GM21367 (cell line): ENCODE measurements around the gene PPFIA4.

Experiments used
- ATAC-seq: cut with Tn5 transposase; IDR thresholded peaks from one replicate; pipeline ENCODE4 v1.9.1; 2021; ENCODE audit not compliant: unreplicated experiment

Gene PPFIA4

DNA sequence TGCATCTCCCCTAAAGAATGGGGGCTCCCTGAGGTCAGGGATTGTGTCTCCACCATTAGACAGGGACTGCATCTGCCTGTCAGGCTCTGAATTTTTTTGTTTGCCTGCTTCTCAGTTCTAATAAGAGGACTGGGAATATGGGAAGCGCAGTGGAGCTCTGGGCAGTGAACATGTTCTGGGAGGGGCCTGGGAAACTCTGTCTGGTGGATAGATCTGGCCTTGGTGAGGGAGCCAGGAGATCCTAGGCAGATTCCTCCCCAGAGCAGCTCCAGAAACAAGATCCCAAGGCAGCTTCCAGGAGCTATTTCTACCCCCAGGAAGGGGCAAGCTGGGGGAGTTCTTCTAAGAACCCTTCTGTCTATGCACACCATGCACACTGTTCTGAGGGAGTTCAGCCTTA is 72.2 kb downstream of the PPFIA4 start:
- ATAC-seq: no peak

DNA sequence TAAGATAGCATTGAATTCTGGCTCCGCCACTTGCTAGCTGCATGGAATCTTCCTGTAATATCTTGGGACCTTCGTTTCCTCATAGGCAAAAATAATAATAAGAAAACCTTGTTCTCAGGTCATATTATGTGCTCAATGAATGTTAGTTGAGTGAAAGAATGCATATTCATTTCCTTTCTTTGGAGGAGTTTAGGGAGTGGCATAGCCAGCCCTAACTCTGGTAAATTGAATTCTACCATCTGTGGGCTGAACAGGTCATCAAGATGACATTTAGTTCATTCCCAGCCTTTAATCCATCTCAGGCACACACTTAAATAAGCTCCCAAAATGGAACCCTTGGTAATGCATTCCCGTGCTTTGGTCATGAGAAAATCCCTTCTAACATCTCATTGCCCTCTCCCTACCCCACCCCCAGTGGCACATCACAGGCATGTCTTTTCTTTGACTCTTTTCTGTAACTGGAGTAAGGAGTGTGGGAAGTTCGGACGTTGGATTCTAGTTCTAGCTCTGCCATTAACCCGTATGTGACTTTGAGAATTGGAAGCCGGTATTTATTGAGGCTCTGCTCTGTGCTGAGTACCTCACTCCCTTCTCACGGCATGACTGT is 72.7 kb downstream of the PPFIA4 start:
- ATAC-seq: no peak

DNA sequence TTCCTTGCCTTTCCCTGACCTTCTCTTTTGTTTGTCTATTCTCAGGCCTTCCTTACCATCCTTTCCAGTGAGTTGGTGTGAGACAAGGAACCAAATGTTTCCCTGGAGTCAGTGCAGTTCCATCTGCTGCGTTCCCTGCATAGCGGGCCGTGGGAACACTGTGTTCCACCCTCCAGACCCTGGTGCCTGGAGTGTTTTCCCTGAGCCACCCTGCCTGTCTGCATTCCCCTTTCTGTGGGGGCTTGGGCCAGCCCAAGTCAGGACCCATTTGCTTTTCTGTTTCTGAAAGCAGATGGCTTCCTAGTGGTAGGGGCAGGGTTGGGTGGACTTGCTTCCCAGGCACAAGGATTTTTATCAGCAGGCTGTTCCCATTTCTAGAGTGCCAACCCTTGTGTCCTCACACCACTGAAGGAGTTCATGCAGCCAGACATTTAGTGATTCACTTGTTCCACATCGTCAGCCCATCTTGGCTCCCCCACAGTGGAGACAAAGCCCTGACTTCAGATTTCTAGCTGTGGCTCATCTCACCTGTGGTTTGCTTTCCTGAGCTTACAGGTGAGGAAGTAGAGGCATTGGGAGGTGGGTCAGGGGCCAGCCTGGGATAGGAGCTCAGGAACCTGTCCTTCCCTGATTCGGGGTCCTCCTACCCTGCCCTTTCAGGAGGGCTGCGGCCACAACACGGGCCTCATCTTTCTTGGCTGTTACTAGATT is 73.7 kb downstream of the PPFIA4 start:
- ATAC-seq: no peak

DNA sequence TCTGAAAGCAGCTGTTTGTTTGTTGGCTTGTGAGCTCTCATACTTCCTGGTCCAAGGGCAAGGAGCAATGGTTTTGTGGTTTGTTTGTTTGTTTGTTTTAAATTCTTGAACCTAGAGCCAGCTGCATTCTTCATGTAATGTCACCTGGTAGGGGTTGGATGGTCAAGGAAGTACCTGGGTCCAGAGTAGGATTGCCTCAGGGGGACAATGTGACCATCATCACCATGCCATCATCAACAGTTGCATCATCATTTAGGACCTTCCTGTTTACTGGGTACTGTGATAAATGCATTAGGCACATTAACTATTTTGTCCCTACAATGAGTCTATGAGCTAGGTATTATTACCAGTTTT is 74.2 kb downstream of the PPFIA4 start:
- no peak for ATAC-seq

DNA sequence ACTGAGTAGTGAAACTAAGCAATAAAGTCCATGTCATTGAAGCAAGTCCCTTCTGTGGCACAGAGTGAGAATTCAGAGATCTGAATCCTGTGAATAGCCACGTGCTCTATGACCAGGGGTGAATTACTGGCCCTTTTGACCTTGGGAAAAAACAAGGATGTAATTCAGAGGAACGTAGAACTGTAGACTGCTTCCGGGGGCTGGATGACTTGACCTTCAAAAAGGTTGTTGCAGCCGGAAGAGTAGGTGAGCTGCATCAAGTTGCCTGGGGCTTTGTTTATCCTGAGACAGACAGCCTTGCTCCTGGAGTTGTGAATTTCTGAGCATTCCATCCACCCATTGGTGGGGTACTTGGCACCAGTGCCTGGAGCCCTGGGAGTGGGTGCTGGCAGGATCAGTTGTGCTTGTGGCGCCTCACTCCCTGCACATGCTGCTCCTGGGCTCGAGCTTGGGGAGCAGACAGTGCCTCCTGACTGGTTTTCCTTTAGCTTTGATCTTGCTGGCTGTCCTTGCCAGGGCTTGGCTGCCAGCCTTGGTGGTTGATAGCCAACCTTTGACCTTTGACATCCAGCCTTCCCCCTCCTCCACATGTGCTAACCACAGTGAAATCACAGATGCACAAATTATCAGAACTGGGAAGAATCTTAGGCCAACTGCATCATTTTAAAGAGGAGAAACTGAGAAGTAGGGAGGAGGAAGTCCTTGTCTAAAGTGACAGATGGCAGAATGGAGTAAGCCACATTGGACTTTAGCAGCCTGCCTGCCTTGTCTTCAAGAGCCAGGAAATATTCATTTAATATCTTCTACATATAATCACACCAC is 75.7 kb downstream of the PPFIA4 start:
- no peak for ATAC-seq

DNA sequence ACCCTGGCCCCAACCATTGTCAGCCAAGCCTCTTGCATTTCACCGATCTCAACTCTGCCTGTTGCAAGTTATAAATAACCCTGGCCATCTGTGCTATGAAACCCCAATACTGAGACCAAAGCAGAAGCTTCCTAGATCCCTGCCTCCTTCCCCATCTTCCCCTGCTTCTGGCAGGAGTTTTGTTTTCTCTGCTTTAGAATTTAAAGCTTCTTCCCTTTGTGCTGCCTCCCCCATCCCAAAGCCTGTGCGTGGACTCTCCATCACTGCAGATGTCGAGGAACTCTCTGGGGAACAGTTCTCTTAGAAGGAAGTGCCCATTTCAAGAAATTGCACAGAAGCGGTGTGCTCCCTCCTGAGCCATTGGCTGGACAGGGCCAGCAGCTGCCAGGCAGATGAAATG is 76.9 kb downstream of the PPFIA4 start:
- no peak for ATAC-seq

DNA sequence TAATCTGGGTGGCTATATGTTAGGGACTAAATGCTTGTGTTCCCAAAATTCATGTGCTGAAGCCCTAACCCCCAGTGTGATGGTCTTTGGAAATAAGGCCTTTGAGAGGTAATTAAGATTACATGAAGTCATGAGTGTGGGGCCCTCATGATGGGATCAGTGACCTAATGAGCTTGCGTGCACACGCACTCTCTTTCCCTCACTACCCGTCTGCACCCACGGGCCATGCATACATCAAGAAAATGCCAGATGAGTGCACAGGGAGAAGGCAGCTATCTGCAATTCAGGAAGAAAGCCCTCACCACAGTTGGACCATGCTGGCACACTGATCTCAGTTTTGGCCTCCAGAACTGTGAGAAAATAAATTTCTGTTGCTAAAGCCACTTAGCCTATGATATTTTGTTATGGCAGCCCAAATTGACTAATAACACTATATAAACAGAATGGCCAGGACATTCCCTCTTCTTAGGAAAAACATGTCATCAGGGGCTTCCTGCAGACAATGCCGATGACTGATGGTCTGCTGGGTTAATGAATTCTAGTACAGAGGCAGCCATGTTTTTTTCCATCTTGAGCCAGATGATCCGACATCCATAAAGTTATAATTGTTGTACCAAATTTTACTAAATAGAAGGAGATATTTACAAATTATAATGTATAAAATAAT is 77.7 kb downstream of the PPFIA4 start:
- no peak for ATAC-seq

DNA sequence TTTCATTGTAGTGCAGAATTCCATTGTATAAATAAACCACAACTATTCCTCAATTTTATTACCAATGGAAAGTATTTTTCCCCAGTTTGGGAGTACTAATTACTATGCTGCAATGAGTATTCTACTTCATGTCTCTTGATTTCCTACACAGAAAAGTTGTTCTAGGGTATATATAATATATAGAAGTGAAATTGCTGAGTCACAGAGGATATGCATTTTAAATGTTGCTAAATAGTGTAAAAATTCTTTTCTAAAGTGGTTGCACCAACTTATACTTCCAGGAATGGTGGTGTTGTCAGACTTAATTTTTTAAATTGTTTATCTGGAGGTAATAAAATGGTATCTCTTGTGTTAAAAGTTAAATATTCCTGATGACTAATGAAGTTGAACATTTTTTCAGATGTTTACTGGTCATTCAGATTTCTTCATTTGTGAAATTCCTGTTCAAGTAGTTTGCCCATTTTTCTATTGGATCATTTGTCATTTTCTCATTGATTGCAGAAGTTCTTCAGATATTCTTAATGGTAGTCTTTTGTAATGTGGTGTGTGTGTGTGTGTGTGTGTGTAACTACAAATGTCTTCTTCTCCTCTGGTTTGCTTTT is 78.6 kb downstream of the PPFIA4 start:
- no peak for ATAC-seq

DNA sequence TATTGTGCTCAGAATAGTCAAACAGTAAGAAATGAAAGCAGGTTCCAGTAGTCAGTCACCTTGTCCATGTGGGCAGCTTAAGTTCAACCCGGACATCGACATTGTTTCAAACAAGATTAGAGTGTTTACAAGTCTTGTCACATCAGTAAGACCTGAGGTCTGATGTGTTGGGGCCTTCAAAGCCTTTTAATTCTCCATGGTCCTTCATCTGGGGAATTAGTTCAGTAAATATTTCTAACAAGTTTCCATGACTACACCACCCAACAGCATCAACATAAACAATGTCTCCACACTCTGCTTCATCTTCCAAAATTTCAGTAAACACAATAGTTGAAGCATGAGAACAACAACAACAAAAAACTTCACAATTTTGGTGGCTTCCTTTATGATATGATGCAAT is 86.2 kb downstream of the PPFIA4 start:
- no peak for ATAC-seq

DNA sequence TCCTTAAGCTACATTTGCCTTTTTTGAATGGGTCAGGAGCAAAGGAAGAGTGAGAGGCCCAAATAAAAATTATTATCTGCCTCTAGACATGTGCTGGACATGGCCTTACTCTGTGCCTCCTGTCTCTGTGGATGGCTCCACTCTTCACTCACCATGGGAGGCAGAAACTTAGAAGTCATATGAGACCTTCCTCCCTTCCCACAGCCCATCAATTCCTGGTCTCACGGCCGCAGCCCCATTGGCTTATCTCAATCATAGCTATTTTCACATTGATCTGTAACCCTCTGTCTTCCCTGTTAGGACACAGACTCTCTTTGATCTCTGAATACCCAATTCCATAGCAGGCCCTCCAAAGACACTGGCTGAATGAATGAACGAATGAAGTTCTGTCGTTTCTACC is 87.0 kb downstream of the PPFIA4 start:
- no peak for ATAC-seq

DNA sequence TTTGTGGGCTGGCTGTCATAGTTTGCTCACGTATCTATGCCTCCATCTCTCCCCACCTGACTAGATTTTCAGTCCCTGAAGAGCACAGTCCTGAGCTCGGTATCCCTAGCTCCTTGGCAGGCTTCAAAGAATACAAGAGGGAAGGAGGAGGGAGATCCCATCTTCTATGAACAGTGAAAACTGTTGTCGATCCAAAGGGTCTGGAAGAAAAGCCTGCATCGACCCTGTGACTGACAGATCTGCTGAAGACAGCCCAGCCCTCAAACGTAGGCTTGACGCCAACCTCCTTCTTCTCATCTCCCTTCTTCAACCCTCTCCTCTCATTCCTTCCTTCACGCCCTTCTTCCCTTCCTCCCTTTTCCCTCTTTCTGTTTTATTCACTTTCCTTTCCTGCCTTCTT is 87.9 kb downstream of the PPFIA4 start:
- no peak for ATAC-seq

DNA sequence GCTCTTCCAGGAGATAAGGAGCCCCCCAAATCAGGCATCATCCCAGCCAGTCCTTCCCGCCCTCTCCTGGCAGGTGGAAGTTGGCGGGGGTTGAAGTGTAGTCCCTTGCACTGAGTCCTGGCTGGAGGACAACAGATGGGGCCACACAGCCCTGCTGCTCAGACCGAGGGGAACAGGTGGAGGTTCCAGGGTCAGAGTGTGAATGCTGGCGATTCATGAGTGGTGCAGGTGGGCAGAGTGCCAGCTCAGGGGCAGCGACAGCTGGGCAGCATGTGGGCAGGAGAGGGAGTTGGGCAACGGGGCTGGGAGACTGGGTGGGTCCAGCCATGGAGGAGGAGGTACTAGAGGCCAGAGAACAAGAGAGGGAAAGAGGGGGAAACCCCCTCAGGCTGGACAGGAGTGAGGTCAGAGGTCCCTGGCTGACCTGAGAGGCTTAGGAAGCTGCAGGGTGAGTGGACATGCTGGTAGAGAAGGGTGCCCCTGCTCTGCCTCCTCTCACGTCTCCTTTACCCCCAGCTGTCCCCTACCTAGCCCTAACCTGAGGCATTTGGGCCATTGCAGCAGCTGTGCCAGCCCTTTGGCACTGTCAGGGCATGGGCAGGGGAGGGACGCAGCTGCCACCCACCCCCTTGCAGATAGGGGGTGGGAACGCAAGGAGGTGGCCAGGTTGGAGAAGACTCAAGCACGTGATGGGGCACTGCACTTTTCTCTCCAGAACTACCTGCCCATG is 90.0 kb downstream of the PPFIA4 start:
- ATAC-seq: no peak

DNA sequence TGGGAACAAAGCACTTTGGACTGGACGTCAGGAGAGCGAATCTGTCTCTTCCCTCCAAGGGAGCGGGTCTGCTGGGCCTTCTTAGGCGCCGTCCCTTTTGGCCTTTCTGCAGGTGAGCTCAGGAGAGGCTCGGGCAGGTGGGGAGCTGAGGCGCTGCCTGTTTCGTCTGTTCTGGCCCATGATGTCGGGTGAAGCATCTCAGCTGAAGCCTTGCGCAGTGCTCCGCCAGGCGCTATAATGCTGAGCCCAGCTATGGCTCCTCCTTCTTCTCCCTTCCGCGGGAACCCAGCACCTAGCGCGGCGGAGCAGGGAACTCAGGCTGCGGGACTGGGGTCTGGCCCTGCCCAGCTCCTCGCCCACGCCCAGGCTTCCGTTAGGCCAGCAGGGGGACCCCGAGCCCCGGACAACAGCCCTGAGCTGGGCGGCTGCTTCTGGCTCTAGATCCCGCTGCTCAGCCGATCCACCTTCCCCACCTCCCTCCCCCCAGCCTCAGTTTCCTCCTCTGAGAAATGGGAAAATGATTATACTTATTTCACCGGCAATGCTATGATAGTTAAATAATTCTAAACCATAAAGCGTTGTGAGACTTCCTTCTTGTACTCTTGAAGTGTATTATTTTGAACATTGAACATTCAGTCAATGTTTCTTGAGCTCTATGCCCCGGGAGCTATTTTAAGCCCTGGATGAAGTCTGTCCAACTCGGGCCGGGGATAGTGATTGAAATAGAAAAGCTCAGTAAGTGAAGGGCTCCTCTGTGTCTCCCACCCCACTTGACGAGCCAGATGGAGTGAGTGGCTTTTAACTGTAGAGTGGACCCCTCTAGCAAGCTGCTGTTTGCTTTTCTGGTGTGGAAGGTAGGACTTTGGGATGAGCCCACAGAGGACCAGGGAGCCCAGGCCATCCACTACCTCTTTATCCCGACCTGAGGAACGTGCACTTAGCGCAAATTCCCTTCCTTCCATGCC is 91.6 kb downstream of the PPFIA4 start:
- ATAC-seq: no peak

DNA sequence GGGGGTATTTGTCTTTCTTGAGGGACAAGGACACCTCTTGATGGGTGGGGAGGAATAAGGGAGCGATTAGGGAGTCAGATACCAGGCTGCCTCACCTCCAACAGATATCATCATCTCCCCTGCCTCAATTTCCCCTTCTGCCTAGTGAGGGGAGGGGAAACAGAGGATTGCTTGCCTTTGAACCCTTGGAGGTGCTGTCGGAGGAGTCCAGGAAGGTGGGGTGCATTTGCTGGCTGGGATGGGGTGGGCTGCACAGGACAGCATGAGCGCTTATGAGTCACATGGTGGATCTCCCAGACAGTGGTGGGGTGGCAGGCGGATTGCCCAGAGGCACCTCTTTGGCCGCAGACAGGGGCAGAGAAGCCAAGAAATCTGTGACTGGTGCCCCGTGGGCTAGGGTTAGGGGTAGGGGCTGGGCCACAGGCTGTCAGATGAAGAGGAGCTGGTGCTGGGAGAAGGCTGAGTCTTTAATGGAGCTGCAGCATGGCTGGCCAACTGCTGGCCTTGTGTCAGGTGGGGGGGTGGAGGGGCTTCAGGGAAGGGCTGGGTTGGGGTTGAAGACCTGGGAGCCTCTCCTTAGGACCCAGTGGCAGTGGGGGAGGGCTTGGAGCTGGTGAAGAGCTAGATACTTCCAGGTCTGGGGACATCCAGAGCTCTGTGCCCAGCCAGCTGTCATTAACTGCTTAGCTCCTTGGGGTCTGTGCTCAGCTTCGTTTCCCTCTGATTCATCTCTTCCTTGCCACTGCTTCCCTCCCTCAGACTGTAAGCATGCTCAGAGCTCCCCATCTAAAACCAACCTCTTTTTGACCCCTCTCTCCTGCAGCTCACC is 94.2 kb downstream of the PPFIA4 start:
- ATAC-seq: no peak

DNA sequence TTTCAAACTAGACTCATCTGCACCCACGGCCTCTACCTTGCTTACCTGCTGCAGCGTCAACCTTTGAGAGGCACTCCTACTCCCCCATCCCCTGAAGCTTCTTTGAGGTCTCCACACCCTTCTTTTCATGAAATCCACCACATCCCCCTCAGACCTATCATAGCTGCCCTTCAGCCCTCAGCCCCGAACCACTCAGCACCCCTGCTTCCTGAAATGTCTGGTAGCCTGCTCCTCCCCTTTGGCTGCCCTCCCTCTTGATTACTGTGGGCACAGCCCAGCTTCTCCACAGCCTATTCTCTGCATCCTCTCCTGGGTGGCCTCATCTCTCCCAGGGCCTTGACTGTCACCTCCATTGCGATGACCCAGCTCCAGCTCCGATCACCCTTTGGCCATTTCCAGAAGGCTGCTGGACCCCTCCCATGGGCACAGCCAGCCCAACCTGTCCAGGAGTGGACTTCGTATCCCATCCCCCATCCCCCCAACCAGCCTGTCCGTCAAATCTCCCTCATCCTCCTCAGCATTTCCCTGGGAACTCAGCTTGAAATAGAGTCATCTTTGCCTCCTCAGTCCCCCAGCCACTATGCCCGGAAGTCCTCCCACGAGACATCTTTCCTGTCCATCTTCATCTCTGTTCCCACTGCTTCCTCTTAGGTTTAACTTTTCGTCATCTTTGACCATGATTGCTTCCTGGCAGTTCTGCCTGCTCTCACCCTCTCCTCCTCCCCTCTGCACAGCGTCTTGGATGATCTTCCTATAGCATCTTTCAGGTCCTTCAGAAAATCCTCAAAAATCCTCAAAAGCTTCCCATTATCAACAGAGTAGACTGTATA is 95.1 kb downstream of the PPFIA4 start:
- no peak for ATAC-seq

DNA sequence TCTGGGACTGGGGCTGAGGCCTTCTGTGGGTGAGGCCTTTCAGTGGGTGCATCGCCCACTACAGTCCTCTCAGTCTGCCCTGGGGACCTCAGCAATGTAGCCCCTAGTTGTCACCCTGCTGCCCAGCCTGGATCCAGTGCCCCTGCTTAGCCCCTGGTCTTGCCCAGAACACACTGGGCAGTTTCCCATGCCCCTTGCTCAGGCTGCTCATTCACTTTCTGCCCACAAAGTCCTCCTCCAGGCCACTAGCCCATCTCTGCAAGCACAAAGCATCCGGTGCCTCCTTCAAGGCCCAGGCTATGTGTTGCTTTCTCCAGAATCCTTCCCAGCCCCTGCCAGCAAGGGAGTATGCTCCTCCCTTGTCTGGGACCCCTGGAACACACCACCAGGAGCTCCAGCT is 95.9 kb downstream of the PPFIA4 start:
- ATAC-seq: no peak

DNA sequence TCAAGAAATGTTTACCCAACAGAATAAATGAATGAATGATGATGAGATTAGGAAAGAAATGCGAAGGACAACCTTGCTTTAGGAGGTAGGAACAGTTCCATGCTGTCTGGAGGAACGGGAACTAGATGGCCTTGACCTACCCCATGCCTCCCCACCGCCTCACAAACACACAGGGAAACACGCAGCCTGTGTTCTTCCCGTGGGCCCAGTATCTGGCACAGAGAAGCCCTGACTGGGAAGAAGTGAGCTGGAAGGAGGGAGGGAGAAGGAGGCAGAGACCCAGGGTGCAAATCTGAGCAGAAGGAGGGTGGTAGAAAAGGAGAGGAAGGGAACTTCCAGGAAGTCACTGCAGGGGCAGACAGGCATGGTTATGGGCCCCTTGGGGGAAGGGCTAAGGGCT is 97.7 kb downstream of the PPFIA4 start:
- ATAC-seq: no peak
